HepG2 (cell line): Measurements from ENCODE around the gene NOL12. TPM values are rescaled to one million over a fixed set of nuclear protein-coding genes. Genes with fewer than 3 reads are reported as not detected.

Source experiments
- ATF1 ChIP-seq: IDR thresholded peaks from 2 replicates; pipeline ENCODE4 v1.6.1; 2016; ENCODE audit warnings: mild to moderate bottlenecking, control low read depth
- CBX1 ChIP-seq: IDR thresholded peaks from one replicate; pipeline ENCODE4 v1.6.1; 2016; ENCODE audit warnings: antibody characterized with exemption, low read depth
- CEBPG ChIP-seq: IDR thresholded peaks from 2 replicates; pipeline ENCODE4 v1.6.1; 2016
- E2F5 ChIP-seq: sonication (generic); formaldehyde crosslinking; conservative IDR thresholded peaks from 2 replicates; pipeline ENCODE4 v1.4.0; 2020; ENCODE audit warnings: missing genetic modification reagents
- FOXK2 ChIP-seq: fragments of 450-650 bp; IDR thresholded peaks from 2 replicates; pipeline ENCODE4 v1.6.1; 2016
- GTF3A ChIP-seq: sonication (generic); formaldehyde crosslinking; conservative IDR thresholded peaks from 2 replicates; pipeline ENCODE4 v1.4.0; 2020; ENCODE audit warnings: mild to moderate bottlenecking, missing genetic modification reagents
- GZF1 ChIP-seq: sonication (generic); formaldehyde crosslinking; IDR thresholded peaks from 2 replicates; pipeline ENCODE4 v1.5.1; 2020; ENCODE audit warnings: mild to moderate bottlenecking, missing genetic modification reagents
- KDM2A ChIP-seq: sonication (generic); formaldehyde crosslinking; IDR thresholded peaks from 2 replicates; pipeline ENCODE4 v1.4.0; 2020; ENCODE audit warnings: low read depth, missing genetic modification reagents, borderline replicate concordance
- MTERF4 ChIP-seq: sonication (generic); formaldehyde crosslinking; IDR thresholded peaks from 2 replicates; pipeline ENCODE4 v1.8.0; 2023; ENCODE audit warnings: mild to moderate bottlenecking, missing genetic modification reagents
- RXRA ChIP-seq: sonication (generic); formaldehyde crosslinking; IDR thresholded peaks from 2 replicates; pipeline ENCODE4 v1.5.1; 2020; ENCODE audit warnings: missing genetic modification reagents
- SP4 ChIP-seq: sonication (generic); formaldehyde crosslinking; IDR thresholded peaks from 2 replicates; pipeline ENCODE4 v1.8.1; 2023; ENCODE audit warnings: mild to moderate bottlenecking, missing genetic modification reagents
- SRF ChIP-seq: IDR thresholded peaks from 2 replicates; pipeline ENCODE4 v1.6.1; 2011; ENCODE audit warnings: mild to moderate bottlenecking, low read depth, low read length, moderate library complexity
- TAF15 ChIP-seq: fragments of 200-400 bp; formaldehyde crosslinking; IDR thresholded peaks from one replicate; pipeline ENCODE4 v1.6.1; 2018; ENCODE audit warnings: mild to moderate bottlenecking, low read depth, low read length; ENCODE audit not compliant: poor library complexity, severe bottlenecking
- U2AF2 ChIP-seq: fragments of 200-400 bp; formaldehyde crosslinking; IDR thresholded peaks from 2 replicates; pipeline ENCODE4 v1.6.1; 2017; ENCODE audit warnings: low read depth, mild to moderate bottlenecking, low read length
- ZNF235 ChIP-seq: sonication (generic); formaldehyde crosslinking; IDR thresholded peaks from 2 replicates; pipeline ENCODE4 v1.8.1; 2023; ENCODE audit warnings: mild to moderate bottlenecking, missing genetic modification reagents, borderline replicate concordance
- ZNF256 ChIP-seq: sonication (generic); formaldehyde crosslinking; conservative IDR thresholded peaks from 2 replicates; pipeline ENCODE4 v1.4.0; 2020; ENCODE audit warnings: missing genetic modification reagents
- ZNF407 ChIP-seq: sonication (generic); formaldehyde crosslinking; IDR thresholded peaks from one replicate; pipeline ENCODE4 v1.5.1; 2020; ENCODE audit warnings: mild to moderate bottlenecking, missing genetic modification reagents; ENCODE audit errors: not compliant biosample characterization
- ZNF530 ChIP-seq: sonication (generic); formaldehyde crosslinking; IDR thresholded peaks from 2 replicates; pipeline ENCODE4 v1.5.0; 2020; ENCODE audit warnings: low read depth, mild to moderate bottlenecking, missing genetic modification reagents
- ZNF547 ChIP-seq: sonication (generic); formaldehyde crosslinking; IDR thresholded peaks from 2 replicates; pipeline ENCODE4 v1.5.1; 2020; ENCODE audit warnings: mild to moderate bottlenecking, missing genetic modification reagents
- ZNF713 ChIP-seq: sonication (generic); formaldehyde crosslinking; IDR thresholded peaks from 2 replicates; pipeline ENCODE4 v1.4.0; 2020; ENCODE audit warnings: mild to moderate bottlenecking, missing genetic modification reagents
- ZNF841 ChIP-seq: sonication (generic); formaldehyde crosslinking; IDR thresholded peaks from 2 replicates; pipeline ENCODE4 v1.8.1; 2023; ENCODE audit warnings: missing genetic modification reagents, borderline replicate concordance
- polyA plus RNA-seq, 8 experiments: library from polyadenylated mRNA; depleted of rRNA in 3 of 8; stranded (reverse) in 7 of 8; unstranded in 1 of 8; fragments of >200 nt; fragmentation: Illumina TruSeq in 4 of 8; extraction: Trizol in 4 of 8; gene quantifications; 2 replicates each; pipeline versions ENCODE4 v1.2.1 to v1.2.3, GENCODE V29; 2011 to 2016; ENCODE audit warnings: low read depth in 4 of 8, missing spikeins in 1 of 8, mixed read lengths in 1 of 8; ENCODE audit not compliant: insufficient read depth in 1 of 8
- total RNA-seq, 5 experiments: library from RNA; depleted of rRNA; stranded (reverse); fragments of >200 nt; fragmentation: Illumina TruSeq; extraction: Trizol; gene quantifications; 2 replicates each; pipeline ENCODE4 v1.2.3, GENCODE V29; 2016; ENCODE audit warnings: low read depth in 1 of 5

The NOL12 gene
- total and polyA plus RNA-seq, 2 of the 13 experiments (the other 11 are each of a cell fraction or from before 2014, with no cell fraction given): 14.3 to 31.4 TPM

- TF ChIP-seq MTERF4: no peak
- peak; percentile 85 for TF ChIP-seq CBX1
- TF ChIP-seq KDM2A: peak; percentile 79; the same call in 1 of the 2 replicates
- TF ChIP-seq U2AF2: no peak
- TF ChIP-seq ZNF841 (CRISPR knock-in tag): no peak
- no peak for TF ChIP-seq GTF3A (CRISPR knock-in tag)
- TF ChIP-seq ZNF235 (CRISPR knock-in tag): peak; percentile 14; the same call in 1 of the 2 replicates
- TF ChIP-seq ZNF256 (CRISPR knock-in tag): no peak
- TF ChIP-seq ZNF547: 0 out of 2 replicates have a peak, but pooled peaks have one; percentile 14
- TF ChIP-seq RXRA (CRISPR knock-in tag): no peak
- no peak for TF ChIP-seq SRF
- TF ChIP-seq ZNF530 (CRISPR knock-in tag): no peak
- TF ChIP-seq TAF15: no peak
- no peak for TF ChIP-seq CEBPG (CRISPR knock-in tag)
- no peak for TF ChIP-seq GZF1
- TF ChIP-seq ZNF407 (CRISPR knock-in tag): no peak
- TF ChIP-seq FOXK2: no peak
- peak; percentile 83 for TF ChIP-seq SP4 (CRISPR knock-in tag)
- TF ChIP-seq ZNF713: no peak
- peak; percentile 84; the same call in 1 of the 2 replicates for TF ChIP-seq E2F5
- TF ChIP-seq ATF1: peak; percentile 95
Measured at GRCh38 chr22:37658133-37659065, 27.7 kb upstream of the NOL12 start, which contains the start of gene PDXP (continued).
